ENCODE measurements around the gene CFAP73. TPM values are rescaled to one million over a fixed set of nuclear protein-coding genes. Genes with fewer than 3 reads are reported as not detected.
"Not testable (repeated sequence)": the region's sequence is repeated elsewhere in the genome, so short reads cannot be mapped to it uniquely, and the experiment has no call there.

CFAP73 gene
- total RNA-seq, 1 donor from 2014 or later = not detected

DNA sequence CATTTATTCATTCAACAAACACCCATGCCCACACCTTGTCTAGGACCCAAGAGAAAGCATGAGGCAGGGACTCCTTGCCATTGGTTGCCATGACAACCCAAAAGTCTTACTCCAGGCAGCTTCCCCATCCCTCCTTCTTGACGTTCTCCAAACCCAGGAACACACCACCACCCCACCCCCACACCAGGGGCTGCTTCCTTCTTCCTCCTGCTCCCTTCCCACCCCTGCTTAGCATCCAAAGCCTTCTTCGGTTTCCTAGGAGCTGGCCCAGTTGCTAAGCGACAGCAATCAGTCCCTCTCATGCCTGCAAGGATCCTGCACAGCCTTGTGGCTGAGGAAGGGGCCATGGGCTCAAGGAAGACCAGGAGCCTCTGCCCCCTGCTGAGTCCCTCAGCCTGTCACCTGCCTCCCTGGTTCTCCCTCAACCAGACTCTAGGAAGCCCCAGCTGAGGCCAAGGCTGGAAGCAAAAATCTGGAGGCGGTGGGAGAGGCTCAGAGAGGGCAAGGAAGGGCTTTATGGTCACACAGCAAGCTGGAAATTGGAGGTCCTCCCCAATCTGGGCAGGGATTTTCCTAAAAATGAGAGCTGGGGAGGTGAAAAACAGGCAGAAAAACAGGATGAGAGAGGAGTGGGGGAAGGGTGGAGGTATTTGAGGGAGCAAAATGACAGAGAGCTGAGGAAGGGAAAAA, 29.4 kb upstream of the CFAP73 start:
- DNase-seq (ENCODE audit: low spot score) = no peak

DNA sequence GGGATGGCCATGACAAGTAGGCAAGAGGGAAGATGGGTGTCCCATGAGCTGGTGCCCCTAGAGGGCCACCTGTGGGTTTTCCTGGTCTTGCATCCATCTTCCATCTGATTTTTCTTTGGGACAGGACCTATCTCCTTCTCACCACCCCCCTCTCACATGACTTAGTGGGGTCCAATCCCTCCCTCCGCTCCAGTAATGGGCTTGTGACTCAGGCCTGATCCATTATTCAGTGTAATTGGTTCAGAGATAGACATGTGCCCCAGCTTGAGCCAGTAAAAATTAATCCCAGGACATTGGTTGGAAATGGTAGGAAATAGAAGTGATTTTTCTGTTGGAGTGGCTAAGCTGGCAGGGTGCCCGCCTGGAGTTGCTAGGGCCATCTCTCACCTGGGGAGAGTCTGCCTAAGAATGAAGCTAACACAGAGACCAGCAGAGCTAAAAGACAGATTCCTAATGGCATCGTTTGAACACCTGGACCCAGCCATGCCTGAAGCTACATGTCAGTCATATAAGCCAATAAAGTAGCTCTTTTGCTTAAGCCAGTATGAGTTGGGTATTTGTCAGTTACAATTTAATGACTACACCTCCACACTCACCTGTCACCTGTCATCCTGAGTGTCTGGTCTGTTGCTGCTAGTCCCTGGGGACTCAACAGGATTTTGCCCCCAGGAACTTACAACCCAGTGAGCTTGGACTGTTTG, 28.7 kb upstream of the CFAP73 start:
- no peak for DNase-seq (ENCODE audit: low spot score)

DNA sequence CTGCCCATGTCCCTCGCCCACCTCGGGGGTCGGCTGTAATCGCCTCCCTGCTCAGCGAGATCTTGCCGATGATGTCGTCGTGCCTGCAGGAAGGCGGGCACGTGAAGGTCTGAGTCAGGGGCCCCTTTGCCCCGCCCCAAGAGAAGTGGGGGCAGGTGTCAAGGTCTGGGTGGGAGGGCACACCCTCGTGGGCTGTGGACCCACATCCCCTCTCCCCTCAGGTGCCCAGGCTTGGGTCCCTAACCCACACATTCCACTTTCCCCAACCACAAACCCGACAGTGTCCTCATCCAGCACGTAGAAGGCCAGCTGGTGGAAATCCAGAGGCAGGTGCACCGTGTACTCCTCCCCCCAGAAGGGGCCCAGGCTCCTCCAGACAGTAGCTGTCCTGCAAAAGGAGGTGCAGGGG, 21.7 kb upstream of the CFAP73 start:
- no peak for DNase-seq (ENCODE audit: low spot score)

DNA sequence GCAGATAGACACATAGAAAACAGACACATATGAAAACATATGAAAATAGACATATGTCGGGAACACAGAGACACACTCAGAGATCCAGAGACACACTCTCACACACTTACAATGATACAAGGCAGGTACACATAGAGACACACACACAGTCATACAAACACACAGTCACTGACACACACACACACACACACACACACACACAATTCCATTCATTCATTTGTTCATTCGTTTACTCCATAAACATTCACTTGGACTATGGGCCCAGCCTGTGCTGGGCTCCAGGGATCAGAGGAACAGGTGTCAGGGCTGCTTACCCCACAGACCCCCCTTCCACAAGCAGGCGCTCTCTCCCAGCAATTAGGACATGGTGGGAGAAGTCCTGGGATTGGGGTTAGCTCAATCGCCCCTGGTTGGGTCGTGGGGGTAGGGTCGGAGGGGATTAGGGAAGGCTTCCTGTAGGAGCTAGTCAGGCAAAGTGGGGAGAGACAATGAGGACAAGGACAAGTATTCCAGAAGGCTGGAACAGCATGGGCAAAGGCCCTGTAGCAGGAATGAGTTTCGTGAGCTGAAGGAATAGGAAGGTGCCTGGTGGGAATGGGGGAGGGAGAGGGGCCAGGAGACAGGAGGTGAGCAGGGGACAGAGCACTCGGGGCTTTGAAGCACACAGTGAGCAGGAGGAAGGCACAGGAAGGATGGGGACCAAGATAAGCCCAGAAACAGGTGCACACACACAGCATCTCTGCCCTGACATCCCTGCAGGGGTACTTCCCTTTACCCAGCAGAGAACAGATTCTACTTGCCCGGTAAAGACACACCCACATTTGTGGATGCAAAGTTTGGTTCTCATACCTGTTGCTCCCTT, 20.5 kb upstream of the CFAP73 start:
- no peak for DNase-seq (ENCODE audit: low spot score)

DNA sequence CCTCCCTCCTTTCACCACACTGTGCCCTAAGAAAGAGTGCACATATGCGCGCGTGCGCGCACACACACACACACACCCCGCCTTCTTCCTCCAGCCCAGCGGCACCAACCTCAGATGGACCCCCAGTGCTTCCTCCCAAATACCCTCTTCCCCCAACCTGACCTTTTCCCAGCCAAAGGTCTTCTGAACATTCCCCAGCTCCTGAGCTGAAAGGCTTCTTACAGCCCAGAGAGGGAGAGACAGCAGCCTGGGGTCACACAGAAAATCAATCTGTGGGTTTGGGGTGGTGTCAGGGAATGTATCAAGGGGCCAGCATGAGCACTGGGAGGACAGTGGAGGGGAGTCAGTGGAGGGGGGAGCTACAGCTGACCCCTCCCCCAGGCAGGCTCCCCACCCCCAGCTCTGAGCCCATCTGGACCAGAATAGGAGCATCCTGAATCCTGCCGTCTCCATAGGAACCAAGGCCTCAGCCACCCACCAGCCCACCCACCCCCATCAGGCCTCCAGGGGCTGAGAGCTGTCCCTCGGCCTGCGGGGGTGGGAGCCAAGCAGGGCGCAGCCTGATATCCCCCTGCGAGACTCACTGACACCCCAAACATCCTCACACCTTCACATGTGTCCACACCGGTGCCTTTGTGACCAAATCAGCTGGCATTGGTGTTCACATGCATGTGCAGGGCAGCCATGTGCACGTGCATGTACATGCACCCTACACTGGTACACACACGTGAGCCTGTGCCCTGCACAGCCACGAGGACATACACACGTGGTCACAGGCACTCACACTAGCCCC, 19.7 kb upstream of the CFAP73 start:
- no peak for DNase-seq (ENCODE audit: low spot score)

DNA sequence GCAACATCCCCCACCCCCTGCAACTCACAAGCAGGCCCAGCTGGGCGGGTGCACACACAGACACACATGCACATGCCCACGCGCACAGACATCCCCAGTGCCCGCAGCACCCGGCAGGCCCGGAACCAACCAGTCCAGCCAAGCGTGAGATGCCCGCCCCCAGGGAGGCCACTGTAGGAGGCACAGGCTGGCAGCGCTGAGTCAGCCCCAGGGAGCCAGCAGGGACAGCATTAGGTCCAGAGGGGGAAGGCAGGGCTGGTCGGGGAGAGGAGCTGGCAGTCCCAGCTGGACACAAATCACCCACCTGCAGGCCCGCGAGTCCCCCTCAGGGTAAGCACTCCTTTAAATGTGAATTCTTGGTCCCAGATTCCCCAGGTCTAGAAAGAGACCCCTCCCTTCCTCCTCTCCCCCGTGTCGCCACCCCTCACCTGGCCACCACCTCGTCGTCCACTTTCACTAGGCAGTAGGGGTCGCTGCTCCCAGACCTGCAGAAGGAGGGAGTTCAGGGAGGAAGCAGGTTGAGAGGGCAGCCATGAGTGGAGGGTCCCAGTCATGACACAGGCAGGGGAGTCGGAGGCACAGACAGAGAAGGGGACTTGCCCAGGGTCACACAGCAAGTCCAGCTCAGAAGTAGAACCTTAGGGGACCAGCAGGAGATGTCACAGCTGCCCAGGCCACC, 18.9 kb upstream of the CFAP73 start:
- DNase-seq (ENCODE audit: low spot score) = peak; percentile 63

DNA sequence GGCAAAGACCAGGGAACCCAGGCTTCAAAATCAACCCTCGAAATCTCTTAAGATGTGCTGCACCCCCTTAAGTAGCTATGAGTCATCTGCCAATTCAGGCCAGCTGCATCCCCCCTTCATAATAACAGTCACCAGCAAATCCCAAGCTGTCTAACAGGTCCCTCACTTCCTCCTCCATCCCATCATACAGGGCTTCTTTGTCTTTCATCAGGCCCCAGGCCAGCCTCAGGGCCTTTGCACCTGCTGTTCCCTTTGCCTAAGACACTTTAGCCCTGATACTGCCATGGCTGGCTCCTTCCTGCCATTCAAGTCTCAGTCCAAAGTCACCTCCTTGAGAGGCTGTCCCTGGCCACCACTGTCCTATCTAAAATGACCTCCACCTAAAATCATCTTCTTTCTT, 18.0 kb upstream of the CFAP73 start:
- no peak for DNase-seq (ENCODE audit: low spot score)

DNA sequence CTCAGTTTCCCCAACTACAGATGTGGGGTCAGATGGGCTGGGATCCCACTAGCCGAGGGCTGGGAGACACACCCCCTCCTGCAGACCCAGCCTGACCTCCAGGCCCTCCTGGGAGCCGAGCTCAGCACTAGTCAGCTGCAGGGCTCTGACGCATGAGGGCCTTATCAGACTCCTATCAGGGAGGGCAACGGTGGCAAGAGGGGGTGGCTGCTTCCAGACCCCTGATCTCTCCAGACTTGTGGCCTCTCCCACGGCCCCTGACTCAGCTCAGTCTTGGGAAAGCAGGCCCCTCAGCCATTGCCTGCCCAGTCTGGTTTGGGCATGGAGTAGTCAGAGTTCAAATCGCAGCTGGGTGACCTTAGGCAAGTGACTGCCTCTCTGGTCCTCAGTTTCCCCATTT, 16.5 kb upstream of the CFAP73 start:
- no peak for DNase-seq (ENCODE audit: low spot score)

DNA sequence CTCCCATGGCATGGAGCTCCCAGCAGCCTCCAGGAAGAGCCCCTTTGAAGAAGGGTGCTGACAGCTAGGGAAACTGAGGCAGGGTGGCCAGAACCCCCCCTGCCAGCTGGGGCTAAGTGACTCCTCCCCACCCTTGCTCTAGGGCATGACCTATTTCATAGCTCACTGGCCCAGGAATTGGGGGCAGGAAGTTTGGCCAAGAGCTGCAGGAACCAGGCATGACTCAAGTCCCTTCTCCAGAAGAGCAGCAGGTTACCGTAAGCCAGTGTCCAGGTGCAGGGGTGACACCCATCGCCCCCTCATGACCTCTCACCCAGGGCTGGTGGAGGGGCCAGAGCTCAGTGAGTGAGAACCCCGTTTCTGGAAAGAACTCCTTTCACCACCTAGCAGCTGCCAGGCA, 15.9 kb upstream of the CFAP73 start:
- no peak for DNase-seq (ENCODE audit: low spot score)

DNA sequence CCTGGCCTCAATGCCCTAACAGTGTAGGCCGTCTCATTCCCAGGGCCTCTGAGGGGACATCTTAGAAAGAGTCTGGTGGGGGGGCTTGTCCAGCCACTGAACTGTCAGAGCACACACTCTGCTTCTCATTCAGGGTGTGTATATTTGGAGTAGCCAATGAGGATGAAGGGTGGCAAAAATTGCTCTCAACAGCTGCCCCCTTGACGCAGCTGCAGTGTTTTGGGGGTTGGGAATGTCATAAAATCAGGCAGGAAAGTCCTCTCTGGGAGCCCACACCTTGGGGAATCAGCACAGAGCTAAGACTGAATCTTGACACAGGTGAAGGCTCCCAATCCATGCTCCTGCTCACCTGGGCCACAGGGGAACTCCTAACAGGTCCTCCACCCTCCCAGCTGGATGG, 15.5 kb upstream of the CFAP73 start:
- DNase-seq (ENCODE audit: low spot score) = no peak

DNA sequence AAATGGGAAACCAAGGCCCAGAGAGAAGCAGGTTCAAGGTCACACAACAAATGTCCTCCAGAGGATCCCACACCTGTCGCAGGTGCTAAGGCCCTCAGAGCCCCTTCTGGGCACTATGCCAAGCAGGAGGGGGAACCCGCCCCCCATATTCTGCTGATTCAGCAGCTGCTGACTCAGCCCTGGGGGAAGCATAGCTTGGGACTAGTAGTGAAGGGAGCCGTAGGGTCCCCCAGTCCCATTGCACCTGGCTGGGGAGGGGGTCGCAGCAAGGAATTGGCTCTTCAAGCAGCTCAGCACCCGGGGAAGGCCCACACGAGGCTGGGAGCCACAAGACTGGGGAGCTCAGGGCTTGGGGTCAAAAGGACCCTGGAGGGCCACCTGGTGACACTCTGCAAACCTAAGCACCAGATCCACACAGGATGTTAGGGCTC, 15.0 kb upstream of the CFAP73 start:
- no peak for DNase-seq (ENCODE audit: low spot score)

DNA sequence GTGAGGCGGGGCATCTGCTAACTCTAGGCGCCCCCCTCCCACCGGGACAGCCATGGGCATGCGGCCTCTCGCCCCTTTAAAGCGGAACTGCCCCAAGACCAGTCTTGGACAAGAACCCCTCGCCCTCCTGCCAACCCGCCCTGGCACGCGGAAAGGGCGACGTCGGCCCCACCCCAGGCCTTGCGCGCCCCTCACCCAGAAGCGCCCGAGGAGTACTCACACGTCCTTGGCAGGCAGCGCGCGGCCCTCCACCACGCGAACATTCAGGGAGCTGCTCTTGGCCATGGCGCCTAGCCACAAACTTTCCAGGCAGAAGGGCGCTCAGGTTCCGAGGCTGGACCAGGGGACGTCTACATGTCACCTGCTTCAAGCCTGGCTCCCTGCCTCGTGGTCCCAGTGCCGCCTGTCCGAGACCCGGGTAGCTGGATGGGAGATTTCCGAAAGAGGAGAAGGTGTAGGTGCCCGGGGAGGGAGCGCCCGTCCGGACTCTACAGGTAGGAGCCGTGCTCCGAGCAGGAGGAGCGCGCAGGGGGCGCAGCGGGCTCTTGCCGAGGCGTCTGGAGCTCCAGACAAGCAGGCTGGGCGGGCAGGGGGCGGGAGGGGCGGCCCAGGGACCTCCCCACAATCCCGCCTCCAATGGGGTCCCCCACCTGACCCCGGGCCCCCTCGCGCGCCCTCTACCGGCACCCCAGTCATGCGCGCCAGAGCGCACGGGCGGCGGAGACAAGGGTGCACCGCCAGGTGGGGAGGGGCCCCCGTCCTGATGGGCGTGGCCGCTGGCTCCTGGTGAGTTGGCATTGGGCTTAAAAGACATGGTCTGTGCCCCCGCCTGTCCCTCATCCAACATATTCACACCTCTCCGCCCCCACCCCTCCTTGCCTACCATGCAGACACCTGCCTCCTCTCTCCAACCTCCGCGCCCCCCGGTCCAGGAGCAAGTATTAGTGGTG, 14.1 kb upstream of the CFAP73 start, which contains the start of gene RASAL1:
TSS of gene RASAL1 (minus strand) at position 584 of the 950 bp plus-strand sequence. CDS start at position 285, 299 bp downstream.
- no peak for DNase-seq (ENCODE audit: low spot score)

DNA sequence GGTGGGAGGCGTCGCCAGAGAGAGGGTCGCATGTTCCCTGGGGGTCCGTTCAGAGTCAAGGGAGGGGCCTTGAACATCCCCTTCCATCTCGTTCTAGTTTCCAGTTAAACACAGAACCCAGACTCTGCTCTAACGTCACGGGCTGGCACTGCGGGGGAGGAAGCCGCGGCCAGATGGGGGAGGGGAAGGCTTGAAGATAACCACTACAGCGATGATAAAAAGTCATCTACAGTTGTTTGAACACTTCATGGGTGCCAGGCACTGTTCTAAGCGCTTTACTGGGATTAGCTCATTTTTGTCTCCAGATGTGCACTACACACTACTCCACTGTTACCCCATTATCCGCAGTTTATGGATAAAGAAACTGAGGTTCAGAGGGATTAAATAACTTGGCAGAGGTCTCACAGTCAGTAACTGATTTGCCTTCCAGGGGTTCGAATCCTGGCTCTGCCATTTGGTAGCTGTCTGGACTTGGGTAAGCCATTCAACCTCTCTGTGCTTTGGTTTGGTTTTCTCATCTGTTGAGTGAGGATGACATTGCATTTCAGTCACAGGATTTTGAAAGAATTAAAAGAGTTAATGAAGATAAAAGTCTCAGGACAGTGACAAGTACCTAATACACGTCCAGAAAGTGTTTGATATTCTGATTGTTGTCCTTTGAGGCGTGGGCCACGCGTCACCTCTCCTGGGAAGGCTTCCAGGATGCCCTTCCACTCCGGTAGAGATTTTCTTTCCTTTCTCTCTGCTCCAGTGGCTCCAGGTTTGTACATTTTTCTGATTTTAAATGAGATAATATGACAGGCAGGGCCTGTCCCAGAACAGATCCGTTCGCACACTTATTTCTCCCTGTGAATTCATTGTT, 13.2 kb upstream of the CFAP73 start:
- DNase-seq (ENCODE audit: low spot score) = no peak

DNA sequence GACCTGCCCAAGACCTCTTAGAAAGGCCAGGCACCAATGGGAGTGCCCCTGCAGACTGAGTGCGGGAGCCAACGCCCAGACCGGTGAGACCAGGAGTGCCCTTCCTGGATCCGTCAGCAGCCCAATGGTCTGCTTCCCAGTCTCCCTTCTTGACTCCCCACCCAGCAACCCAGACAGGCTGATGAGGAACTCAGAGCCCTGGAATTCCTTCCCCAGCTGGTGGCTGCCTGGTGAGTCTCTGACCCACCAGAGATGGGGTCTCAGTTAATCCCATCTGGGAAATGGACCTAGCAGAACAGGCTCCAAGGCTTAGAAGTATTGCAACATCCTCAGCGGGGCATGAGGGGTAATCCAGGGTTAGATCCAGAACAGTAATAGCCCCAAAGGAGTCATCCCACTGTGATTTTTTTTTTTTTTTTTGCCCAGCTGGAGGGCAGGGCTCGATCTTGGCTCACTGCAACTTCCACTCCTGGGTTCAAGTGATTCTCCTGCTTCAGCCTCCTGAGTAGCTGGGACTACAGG, 12.5 kb upstream of the CFAP73 start:
- DNase-seq (ENCODE audit: low spot score) = no peak

DNA sequence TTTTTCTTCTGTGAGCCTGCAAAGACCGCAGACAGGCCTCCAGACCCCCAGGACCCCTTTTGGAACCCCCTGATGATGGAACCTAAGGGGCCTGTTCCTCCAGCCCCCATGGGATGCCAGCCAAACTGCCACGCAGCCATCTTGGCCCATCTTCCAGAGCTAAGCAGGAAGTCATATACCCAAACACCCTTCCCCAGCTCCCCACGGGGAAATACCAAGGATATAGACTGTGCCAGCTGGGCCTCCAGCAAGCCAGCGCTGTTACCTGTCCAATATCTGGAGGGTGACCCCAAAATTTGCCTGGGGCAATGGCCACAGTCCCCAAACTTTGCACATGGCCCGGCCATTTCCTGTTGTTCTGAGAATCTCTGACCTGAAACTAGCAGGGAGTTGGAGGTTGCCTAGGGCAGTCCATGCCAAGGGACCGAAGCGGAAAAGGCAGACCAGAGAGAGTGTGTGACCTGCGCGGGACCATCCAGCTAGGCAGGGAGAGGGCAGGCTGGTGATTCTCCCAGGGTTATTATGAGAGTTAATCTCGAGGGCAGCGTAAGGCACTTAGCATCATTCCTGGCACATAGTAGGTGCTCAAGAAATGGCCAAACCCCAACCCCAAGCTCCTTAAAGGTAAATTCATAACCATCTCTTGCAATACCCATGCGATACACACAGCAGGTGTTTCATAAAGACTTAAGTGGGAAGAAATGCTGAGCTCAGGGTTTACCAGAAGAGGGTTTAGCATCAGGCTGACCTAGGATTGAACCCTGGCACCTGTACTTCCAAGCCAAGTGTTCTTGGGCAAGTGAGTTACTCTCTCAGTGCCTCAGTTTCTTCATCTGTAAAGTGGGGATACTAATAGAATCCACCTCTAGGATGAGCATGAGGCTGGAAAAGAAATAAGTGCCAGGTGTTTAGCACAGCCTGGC, 11.4 kb upstream of the CFAP73 start:
- no peak for DNase-seq (ENCODE audit: low spot score)

DNA sequence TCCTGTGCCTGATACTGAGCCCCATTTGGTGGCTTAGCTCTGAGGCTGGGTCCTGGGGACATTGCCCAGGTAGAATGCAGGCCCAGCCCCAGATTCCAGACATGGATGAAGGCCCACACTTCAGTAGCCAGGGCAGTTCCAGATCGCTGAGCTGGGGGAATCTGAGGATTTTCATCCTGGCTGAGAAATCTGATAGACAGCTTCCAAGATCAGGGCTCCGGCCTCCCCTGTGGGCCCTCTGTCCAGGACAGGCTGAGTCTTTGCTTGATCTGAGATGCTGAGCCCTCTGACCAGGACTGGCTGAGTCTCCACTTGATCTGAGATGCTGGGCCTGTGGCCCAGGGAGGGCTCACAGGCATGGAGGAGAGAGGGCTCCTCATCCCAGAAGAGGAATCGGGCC, 10.7 kb upstream of the CFAP73 start:
- no peak for DNase-seq (ENCODE audit: low spot score)

DNA sequence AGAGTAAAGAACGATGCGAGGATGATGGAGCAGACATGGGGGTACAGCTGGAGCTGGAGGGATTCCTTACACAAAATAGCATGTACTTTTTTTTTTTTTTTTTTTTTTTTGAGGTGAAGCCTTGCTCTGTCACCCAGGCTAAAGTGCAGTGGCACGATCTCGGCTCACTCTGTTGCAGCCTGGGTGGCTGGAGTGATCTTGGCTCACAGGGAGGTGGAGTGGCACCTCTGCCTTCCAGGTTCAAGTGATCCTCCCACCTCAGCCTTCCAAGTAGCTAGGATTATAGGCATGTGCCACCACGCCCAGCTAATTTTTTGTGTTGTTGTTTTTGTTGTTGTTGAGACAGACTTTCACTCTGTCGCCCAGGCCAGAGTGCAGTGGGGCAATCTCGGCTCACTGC, 8.8 kb upstream of the CFAP73 start:
- no peak for DNase-seq (ENCODE audit: low spot score)

DNA sequence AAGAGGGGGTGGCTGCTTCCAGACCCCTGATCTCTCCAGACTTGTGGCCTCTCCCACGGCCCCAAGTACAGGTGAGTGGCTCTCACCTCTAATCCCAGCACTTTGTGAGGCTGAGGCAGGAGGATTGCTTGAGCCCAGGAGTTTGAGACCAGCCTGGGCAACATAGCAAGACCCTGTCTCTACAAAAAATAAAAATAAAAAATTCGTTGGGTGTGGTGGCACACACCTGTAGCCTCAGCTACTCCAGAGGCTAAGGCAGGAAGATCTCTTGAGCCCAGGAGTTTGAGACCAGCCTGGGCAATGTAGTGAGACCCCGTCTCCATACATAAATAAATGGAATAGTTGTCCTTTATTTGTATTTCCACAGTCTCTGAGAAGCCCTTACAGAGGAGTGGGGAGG, 7.8 kb upstream of the CFAP73 start:
- DNase-seq (ENCODE audit: low spot score) = not testable (repeated sequence)

All from ureter (tissue), 1 donor.